ENCODE measurements around the gene HERPUD2.

DNA sequence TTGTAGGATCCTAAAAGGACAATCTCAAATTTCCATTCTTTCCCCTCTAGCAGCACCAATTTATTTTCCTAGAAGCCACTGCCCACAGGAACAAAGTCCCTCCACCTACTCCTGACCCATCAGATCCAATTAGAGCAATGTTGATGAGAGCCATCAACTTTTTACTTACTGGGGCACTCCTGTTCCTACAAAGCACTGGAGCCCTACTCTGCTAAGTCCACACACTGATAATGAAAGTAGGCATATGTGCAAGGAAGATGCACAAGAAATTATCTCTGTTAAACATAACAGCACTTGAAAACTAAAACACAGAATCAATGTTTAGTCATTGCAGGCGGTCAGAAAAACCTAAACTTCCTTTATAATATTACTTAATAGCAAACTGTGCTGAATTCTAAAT is 3.6 kb downstream of the HERPUD2 start:
- TF ChIP-seq, protein P1, sequence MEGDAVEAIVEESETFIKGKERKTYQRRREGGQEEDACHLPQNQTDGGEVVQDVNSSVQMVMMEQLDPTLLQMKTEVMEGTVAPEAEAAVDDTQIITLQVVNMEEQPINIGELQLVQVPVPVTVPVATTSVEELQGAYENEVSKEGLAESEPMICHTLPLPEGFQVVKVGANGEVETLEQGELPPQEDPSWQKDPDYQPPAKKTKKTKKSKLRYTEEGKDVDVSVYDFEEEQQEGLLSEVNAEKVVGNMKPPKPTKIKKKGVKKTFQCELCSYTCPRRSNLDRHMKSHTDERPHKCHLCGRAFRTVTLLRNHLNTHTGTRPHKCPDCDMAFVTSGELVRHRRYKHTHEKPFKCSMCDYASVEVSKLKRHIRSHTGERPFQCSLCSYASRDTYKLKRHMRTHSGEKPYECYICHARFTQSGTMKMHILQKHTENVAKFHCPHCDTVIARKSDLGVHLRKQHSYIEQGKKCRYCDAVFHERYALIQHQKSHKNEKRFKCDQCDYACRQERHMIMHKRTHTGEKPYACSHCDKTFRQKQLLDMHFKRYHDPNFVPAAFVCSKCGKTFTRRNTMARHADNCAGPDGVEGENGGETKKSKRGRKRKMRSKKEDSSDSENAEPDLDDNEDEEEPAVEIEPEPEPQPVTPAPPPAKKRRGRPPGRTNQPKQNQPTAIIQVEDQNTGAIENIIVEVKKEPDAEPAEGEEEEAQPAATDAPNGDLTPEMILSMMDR (IDR thresholded peaks at IDR 0.05) = no peak
- no peak for TF ChIP-seq POLR2A (IDR thresholded peaks at IDR 0.05)

All from heart left ventricle (tissue), 13 donors.